Measurements from ENCODE around the gene CPN1. TPM values are rescaled to one million over a fixed set of nuclear protein-coding genes. Genes with fewer than 3 reads are reported as not detected.

Gene CPN1
- total and polyA plus RNA-seq, 9 of the 15 experiments (the other 6 are each of a cell fraction or from before 2014, with no cell fraction given), result 0.15 to 0.17 TPM; not detected in 7

- Histone ChIP-seq H3K36me3 (ENCODE audit: control insufficient read depth, insufficient read depth, low read length) (no peaks in the 10 kb centered on the region), H3K27me3 (ENCODE audit: control insufficient read depth in 2 of 2, insufficient read depth in 2 of 2, low read length in 2 of 2) (peaks cover 2 to 20% of the 10 kb centered on the region in 2 experiments; a peak in 3 of 5 replicates), H3K4me3 (no peak overlapping the region), H3K27ac (ENCODE audit: extremely low read depth, low read depth, low read length) (no peak overlapping the region), H3K9ac (ENCODE audit: insufficient read depth in 1 of 2, low read depth in 2 of 2, low read length in 2 of 2) (no peak overlapping the region), H3K9me3 (replicated peaks; ENCODE audit: control insufficient read depth, insufficient read depth, low read depth, low read length) (no peaks in the 10 kb centered on the region), H3K4me1 (replicated peaks in 1 of 2; ENCODE audit: control insufficient read depth in 2 of 2, insufficient read depth in 2 of 2, low read length in 2 of 2) (peaks cover 0 to 4% of the 10 kb centered on the region in 2 experiments; a peak in 2 of 5 replicates), H3K79me2 (ENCODE audit: control insufficient read depth, insufficient read depth, low read length) (no peaks in the 10 kb centered on the region), H2AFZ (ENCODE audit: low read depth, low read length) (no peak overlapping the region), H4K20me1 (replicated peaks; ENCODE audit: control insufficient read depth, insufficient read depth, low read length) (no peaks in the 10 kb centered on the region), H3K4me2 (ENCODE audit: insufficient read depth, low read length) (no peak overlapping the region), H3K9me1 (ENCODE audit: control insufficient read depth, insufficient read depth, low read length) (no peaks in the 10 kb centered on the region)
- in situ Hi-C loops (cut with MboI), result no loop called here
- TF ChIP-seq NRF1 (conservative IDR thresholded peaks at IDR 0.05 in 1 of 2, IDR thresholded peaks at IDR 0.05 in 1 of 2), result no peak
- intact Hi-C loops (cut with micrococcal nuclease), result no loop called here
- 3% methylated on average over 9 of the region's 11 CpGs for WGBS (ENCODE audit: insufficient coverage, low coverage, missing lambda C conversion rate)
- ChIA-PET CTCF (ENCODE audit: low intra/inter-chr PET ratio) (no interaction called here), POLR2A (interaction anchor here (0.8 kb wide), 1 partner anchor 14 kb away, joined by 3 read pairs; no protein-coding TSS in a partner anchor)
- DNase-seq (ENCODE audit: extremely low read depth in 1 of 4, low spot score in 3 of 4) (no peak), ATAC-seq (no peak), FAIRE-seq (no peak)
- BruUV-seq (replicated peaks), result no TSS peak
These were observed 60.8 kb downstream of the CPN1 start for GRCh38 chr10:100020886-100021253.

- DNase-seq (ENCODE audit: extremely low read depth in 1 of 4, low spot score in 3 of 4) (no peak), ATAC-seq (no peak), FAIRE-seq (no peak)
- ChIA-PET CTCF (ENCODE audit: low intra/inter-chr PET ratio) (no interaction called here), POLR2A (interaction anchor here (0.8 kb wide), 1 partner anchor 14 kb away, joined by 3 read pairs; no protein-coding TSS in a partner anchor)
- H3K9me1 ChIP-seq (ENCODE audit: control insufficient read depth, insufficient read depth, low read length), result no peaks in the 10 kb centered on the region
- no peaks in the 10 kb centered on the region for H3K9me3 ChIP-seq (replicated peaks; ENCODE audit: control insufficient read depth, insufficient read depth, low read depth, low read length)
- H3K4me2 ChIP-seq (ENCODE audit: insufficient read depth, low read length), result no peak overlapping the region
- H3K27me3 ChIP-seq (ENCODE audit: control insufficient read depth in 2 of 2, insufficient read depth in 2 of 2, low read length in 2 of 2), result peaks cover 2 to 14% of the 10 kb centered on the region in 2 experiments; a peak in 2 of 5 replicates
- H2AFZ ChIP-seq (ENCODE audit: low read depth, low read length), result no peak overlapping the region
- in situ Hi-C loops (cut with MboI), result no loop called here
- H3K27ac ChIP-seq (ENCODE audit: extremely low read depth, low read depth, low read length), result no peak overlapping the region
- no peaks in the 10 kb centered on the region for H3K36me3 ChIP-seq (ENCODE audit: control insufficient read depth, insufficient read depth, low read length)
- no peak overlapping the region for H3K4me3 ChIP-seq
- H3K9ac ChIP-seq (ENCODE audit: insufficient read depth in 1 of 2, low read depth in 2 of 2, low read length in 2 of 2), result no peak overlapping the region
- 0% methylated on average over 5 of the region's 5 CpGs for WGBS (ENCODE audit: insufficient coverage, low coverage, missing lambda C conversion rate)
- H3K79me2 ChIP-seq (ENCODE audit: control insufficient read depth, insufficient read depth, low read length), result no peaks in the 10 kb centered on the region
- no peaks in the 10 kb centered on the region for H4K20me1 ChIP-seq (replicated peaks; ENCODE audit: control insufficient read depth, insufficient read depth, low read length)
- no TSS peak for BruUV-seq (replicated peaks)
- intact Hi-C loops (cut with micrococcal nuclease), result no loop called here
- peaks cover 0 to 4% of the 10 kb centered on the region in 2 experiments; a peak in 2 of 5 replicates for H3K4me1 ChIP-seq (replicated peaks in 1 of 2; ENCODE audit: control insufficient read depth in 2 of 2, insufficient read depth in 2 of 2, low read length in 2 of 2)
- TF ChIP-seq CTCFL (IDR thresholded peaks at IDR 0.05; ENCODE audit: borderline replicate concordance, insufficient read depth, low read depth, low read length, poor library complexity, severe bottlenecking) (no peak), ID3 (CRISPR knock-in tag; IDR thresholded peaks at IDR 0.05) (no peak), ID3 (tag; IDR thresholded peaks at IDR 0.05) (no peak), ZNF41 (CRISPR knock-in tag; conservative IDR thresholded peaks at IDR 0.05) (no peak), HNRNPUL1 (IDR thresholded peaks at IDR 0.05; ENCODE audit: low read length) (no peak), TCF7 (IDR thresholded peaks at IDR 0.05; ENCODE audit: borderline replicate concordance) (no peak), GTF2B (IDR thresholded peaks at IDR 0.05; ENCODE audit: extremely low read depth, insufficient read length) (no peak), ZNF707 (CRISPR knock-in tag; conservative IDR thresholded peaks at IDR 0.05) (no peak)
These were observed 61.4 kb downstream of the CPN1 start for GRCh38 chr10:100020142-100020885.

All from K562 (cell line).